Myocyte (in vitro differentiated cells): ENCODE data around the gene PCNP. TPM values are rescaled to one million over a fixed set of nuclear protein-coding genes. Genes with fewer than 3 reads are reported as not detected.
"Not testable (repeated sequence)": the region's sequence is repeated elsewhere in the genome, so short reads cannot be mapped to it uniquely, and the experiment has no call there.

Experiments
- DNase-seq: peaks from one replicate; pipeline ENCODE4 v3.0.0-alpha.2; 2012; ENCODE audit warnings: low read depth
- total RNA-seq: library from RNA; depleted of rRNA; stranded (reverse); fragments of >200 nt; gene quantifications from 2 replicates; pipeline ENCODE4 v1.2.3, GENCODE V29; 2014

Gene PCNP
- total RNA-seq, 1 donor from 2014 or later, result 57.4 TPM

GRCh38 chr3:101631959-101632358 is 58.0 kb downstream of the PCNP start:
- DNase-seq, result not testable (repeated sequence)

GRCh38 chr3:101632586-101632985 is 58.6 kb downstream of the PCNP start:
- DNase-seq, result no peak

GRCh38 chr3:101633186-101633585 is 59.2 kb downstream of the PCNP start:
- no peak for DNase-seq

GRCh38 chr3:101634591-101635196 is 60.7 kb downstream of the PCNP start:
- DNase-seq, result no peak

GRCh38 chr3:101635345-101635744 is 61.4 kb downstream of the PCNP start:
- DNase-seq, result no peak

GRCh38 chr3:101635954-101636798 is 62.2 kb downstream of the PCNP start:
- peak; percentile 46 for DNase-seq

GRCh38 chr3:101637451-101637850 is 63.5 kb downstream of the PCNP start:
- no peak for DNase-seq

GRCh38 chr3:101638261-101638745 is 64.3 kb downstream of the PCNP start:
- no peak for DNase-seq

GRCh38 chr3:101639280-101639963 is 65.4 kb downstream of the PCNP start:
- no peak for DNase-seq

GRCh38 chr3:101640256-101640655 is 66.3 kb downstream of the PCNP start:
- no peak for DNase-seq

GRCh38 chr3:101641397-101642115 is 67.6 kb downstream of the PCNP start:
- not testable (repeated sequence) for DNase-seq

GRCh38 chr3:101642441-101642840 is 68.5 kb downstream of the PCNP start:
- DNase-seq, result no peak

- no peak for DNase-seq
Observed at GRCh38 chr3:101643009-101643844, 69.2 kb downstream of the PCNP start.

Other genes starting within 250 kb of the PCNP start
- gene SENP7, start 61.0 kb upstream of the PCNP start, total RNA-seq, result 14.2 and 15.4 TPM in 2 replicates
- 39.2 and 40.5 TPM in 2 replicates for gene TRMT10C, start 12.3 kb upstream of the PCNP start, total RNA-seq
- gene ZBTB11, start 103.0 kb downstream of the PCNP start, total RNA-seq, result 19.8 and 20.1 TPM in 2 replicates
- 959 and 1,040 TPM in 2 replicates for gene RPL24, start 112.5 kb downstream of the PCNP start, total RNA-seq
- gene CEP97, start 150.4 kb downstream of the PCNP start, total RNA-seq, result 21.1 and 27.8 TPM in 2 replicates
- gene NXPE3, start 205.0 kb downstream of the PCNP start, total RNA-seq, result 36.4 and 42.1 TPM in 2 replicates